Esophagus squamous epithelium (tissue), 5 donors: ENCODE results near the gene IFNGR1. TPM values are rescaled to one million over a fixed set of nuclear protein-coding genes. Genes with fewer than 3 reads are reported as not detected.

Source experiments
- DNase-seq: peaks from one replicate; lab custom pipeline; 2025; lab: John Stamatoyannopoulos, UW
- H3K27ac ChIP-seq, 4 donors: fragments of 200-600 bp; sonication (generic); one replicate each; pipeline ENCODE4 v1.5.1; 2016 to 2019; ENCODE audit warnings: mild to moderate bottlenecking in 1 of 4
- H3K27me3 ChIP-seq, 4 donors: fragments of 200-600 bp; sonication (generic); 1 replicate in 3 of 4; 2 replicates in 1 of 4; pipeline versions ENCODE4 v1.5.1 to v1.6.0; 2017 to 2021; ENCODE audit warnings: antibody characterized with exemption in 1 of 4
- H3K36me3 ChIP-seq, 3 donors: fragments of 200-600 bp; sonication (generic); one replicate each; pipeline ENCODE4 v1.5.1; 2016 to 2019
- H3K4me1 ChIP-seq, 3 donors: fragments of 200-600 bp; sonication (generic); one replicate each; pipeline ENCODE4 v1.5.1; 2017 to 2019
- H3K4me3 ChIP-seq, 4 donors: fragments of 200-600 bp; sonication (generic); 1 replicate in 3 of 4; 2 replicates in 1 of 4; pipeline ENCODE4 v1.5.1; 2016 to 2019; ENCODE audit warnings: mild to moderate bottlenecking in 2 of 4, moderate library complexity in 1 of 4
- H3K9me3 ChIP-seq, 3 donors: fragments of 200-600 bp; sonication (generic); one replicate each; pipeline ENCODE4 v1.5.1; 2016 to 2019
- CTCF ChIP-seq, 6 experiments: fragments of 450-650 bp in 4 of 6; fragments of 200-600 bp in 2 of 6; sonication (generic) in 2 of 6; IDR thresholded peaks; one replicate each; pipeline ENCODE4 v1.5.1; 2016 to 2019; ENCODE audit warnings: antibody characterized with exemption in 6 of 6, mild to moderate bottlenecking in 4 of 6, moderate library complexity in 4 of 6
- POLR2A ChIP-seq, 4 donors: fragments of 450-650 bp; IDR thresholded peaks; one replicate each; pipeline ENCODE4 v1.6.1; 2017; ENCODE audit warnings: antibody characterized with exemption in 4 of 4, mild to moderate bottlenecking in 4 of 4, moderate library complexity in 3 of 4
- WGBS, 2 donors: methylation state at CpG; one replicate each; pipeline ENCODE4 v1.1.5; 2018; 5-methylcytosine and 5-hydroxymethylcytosine counted together
- intact Hi-C: fragments of 100-400 bp; cut with DNase I; formaldehyde crosslinking; loops from one replicate; pipeline ENCODE4 v1.15.0; 2022
- total RNA-seq, 4 donors: library from RNA; depleted of rRNA; stranded (reverse); fragments of >200 nt; gene quantifications; one replicate each; pipeline ENCODE4 v1.1.0, GENCODE V29; 2016
- donor health status: DM: yes; HTN: yes; CAD: no.

IFNGR1 gene
- total RNA-seq, 4 donors from 2014 or later, result 33.8 to 96.8 (median 84.8) TPM

DNA sequence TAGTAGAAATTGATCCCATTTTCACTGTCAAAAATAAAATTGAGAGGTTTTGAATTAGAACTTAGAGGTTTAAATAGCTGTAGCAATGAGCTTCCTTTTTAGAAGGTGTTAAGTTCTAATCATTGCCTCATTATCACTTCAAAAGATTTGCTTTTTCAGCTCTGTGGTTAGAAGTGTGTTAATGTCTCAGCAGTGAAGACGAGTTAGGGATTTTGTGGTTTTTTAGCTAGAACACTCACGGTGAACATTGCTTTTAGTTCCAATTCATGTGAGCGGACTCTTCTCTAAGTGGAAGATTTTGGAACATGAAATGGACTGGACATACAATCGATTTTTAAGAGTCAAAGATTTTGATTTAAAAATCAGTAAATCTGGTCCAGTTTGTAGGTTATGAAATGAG lies 12.7 kb upstream of the IFNGR1 start:
- Histone ChIP-seq H3K4me3 (no peak overlapping the region), H3K36me3 (no peaks in the 10 kb centered on the region), H3K27ac (no peak overlapping the region), H3K9me3 (no peaks in the 10 kb centered on the region), H3K27me3 (no peaks in the 10 kb centered on the region), H3K4me1 (peaks cover 0 to 62% (median 36%) of the 10 kb centered on the region in 3 donors)
- no peak for TF ChIP-seq POLR2A (IDR thresholded peaks at IDR 0.05)
- TF ChIP-seq CTCF (IDR thresholded peaks at IDR 0.05), result no peak
- no peak for DNase-seq
- 68 to 70% methylated on average over 4 of the region's 4 CpGs for WGBS, 2 donors
- intact Hi-C loops, result no loop called here

DNA sequence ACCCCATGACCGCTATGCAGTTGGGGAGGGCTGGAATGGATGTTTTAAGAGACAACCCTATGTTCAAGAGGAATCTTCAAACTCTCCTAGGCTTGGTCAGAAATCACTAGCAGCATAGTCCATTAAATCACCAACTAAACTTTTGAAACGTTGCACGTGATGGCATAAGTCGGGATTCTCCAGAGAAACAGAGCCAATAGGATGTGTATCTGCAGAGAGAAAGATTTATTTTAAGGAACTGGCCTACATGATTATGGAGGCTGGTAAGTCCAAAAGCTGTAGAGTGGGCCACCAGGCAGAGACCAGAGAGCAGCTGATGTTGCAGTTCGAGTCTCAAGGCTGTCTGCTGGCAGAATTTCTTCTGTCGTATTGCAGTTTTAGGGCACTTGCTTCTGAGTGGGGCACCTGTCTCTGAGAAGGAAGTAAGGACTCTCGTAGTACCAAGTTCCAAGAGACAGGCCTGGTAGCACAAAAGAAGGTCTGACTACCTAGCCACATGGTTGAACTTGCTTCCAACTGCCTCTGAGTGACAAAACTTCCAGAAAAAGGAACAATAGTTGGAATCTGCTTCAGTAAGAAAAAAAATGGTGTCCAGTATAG lies 11.9 kb upstream of the IFNGR1 start:
- Histone ChIP-seq H3K27me3 (no peaks in the 10 kb centered on the region), H3K9me3 (no peaks in the 10 kb centered on the region), H3K27ac (peak overlapping the region in 1 of 4 donors; percentile 23), H3K4me3 (no peak overlapping the region), H3K4me1 (peaks cover 0 to 61% (median 29%) of the 10 kb centered on the region in 3 donors), H3K36me3 (no peaks in the 10 kb centered on the region)
- no peak for DNase-seq
- intact Hi-C loops, result no loop called here
- TF ChIP-seq POLR2A (IDR thresholded peaks at IDR 0.05) (no peak), CTCF (IDR thresholded peaks at IDR 0.05) (no peak)
- WGBS, 2 donors, result 94 to 96% methylated on average over 7 of the region's 7 CpGs

GRCh38 chr6:137230547-137230946 lies 11.4 kb upstream of the IFNGR1 start:
- Histone ChIP-seq H3K9me3 (no peaks in the 10 kb centered on the region), H3K4me3 (no peak overlapping the region), H3K27me3 (no peaks in the 10 kb centered on the region), H3K36me3 (no peaks in the 10 kb centered on the region), H3K27ac (no peak overlapping the region), H3K4me1 (peaks cover 0 to 58% (median 29%) of the 10 kb centered on the region in 3 donors)
- intact Hi-C loops, result no loop called here
- 85 to 87% methylated on average over 4 to 5 of the region's 5 CpGs for WGBS, 2 donors
- TF ChIP-seq POLR2A (IDR thresholded peaks at IDR 0.05) (no peak), CTCF (IDR thresholded peaks at IDR 0.05) (no peak)
- no peak for DNase-seq

- intact Hi-C loops, result no loop called here
- DNase-seq, result no peak
- no peak overlapping the region for H3K4me3 ChIP-seq
- H3K4me1 ChIP-seq, result peaks cover 0 to 58% (median 23%) of the 10 kb centered on the region in 3 donors
- H3K27ac ChIP-seq, result no peak overlapping the region
- WGBS, 2 donors, result 69 to 85% methylated on average over 3 of the region's 3 CpGs
- H3K27me3 ChIP-seq, result no peaks in the 10 kb centered on the region
- H3K9me3 ChIP-seq, result no peaks in the 10 kb centered on the region
- TF ChIP-seq POLR2A (IDR thresholded peaks at IDR 0.05), result no peak
- no peak for TF ChIP-seq CTCF (IDR thresholded peaks at IDR 0.05)
- no peaks in the 10 kb centered on the region for H3K36me3 ChIP-seq
These were observed 10.0 kb upstream of the IFNGR1 start for GRCh38 chr6:137229075-137229759.

GRCh38 chr6:137227871-137228302 lies 8.7 kb upstream of the IFNGR1 start:
- WGBS, 2 donors, result 47 to 52% methylated on average over 4 of the region's 4 CpGs
- intact Hi-C loops, result no loop called here
- H3K27me3 ChIP-seq, result no peaks in the 10 kb centered on the region
- peak overlapping the region in 3 of 4 donors; percentile 19 to 53 (median 27) for H3K27ac ChIP-seq
- peaks cover 7 to 58% (median 24%) of the 10 kb centered on the region in 3 donors for H3K4me1 ChIP-seq
- no peaks in the 10 kb centered on the region for H3K9me3 ChIP-seq
- no peaks in the 10 kb centered on the region for H3K36me3 ChIP-seq
- no peak for DNase-seq
- TF ChIP-seq POLR2A (IDR thresholded peaks at IDR 0.05) (no peak), CTCF (IDR thresholded peaks at IDR 0.05) (no peak)
- H3K4me3 ChIP-seq, result no peak overlapping the region
